Neural cell (in vitro differentiated cells): ENCODE measurements around the gene GTF3C2.

Experiments
- EP300 ChIP-seq: fragments of 450-650 bp; conservative IDR thresholded peaks from 2 replicates; pipeline ENCODE4 v1.6.1; 2014; ENCODE audit warnings: antibody characterized with exemption, mild to moderate bottlenecking, moderate library complexity; ENCODE audit not compliant: poor library complexity, severe bottlenecking
- EZH2 ChIP-seq: fragments of 200-600, 300-800 bp; shearing (Covaris generic), sonication (generic); IDR thresholded peaks from 2 replicates; pipeline ENCODE4 v1.6.1; 2014; ENCODE audit warnings: antibody characterized with exemption, low read length, borderline replicate concordance, mild to moderate bottlenecking; ENCODE audit not compliant: insufficient read depth, poor library complexity, severe bottlenecking
- MXI1 ChIP-seq: fragments of 450-650 bp; conservative IDR thresholded peaks from 2 replicates; pipeline ENCODE4 v1.6.1; 2014; ENCODE audit warnings: antibody characterized with exemption, mild to moderate bottlenecking; ENCODE audit not compliant: poor library complexity, severe bottlenecking
- POLR2AphosphoS5 ChIP-seq: IDR thresholded peaks from 2 replicates; pipeline ENCODE4 v1.6.1; 2012
- RAD21 ChIP-seq: fragments of 450-650 bp; conservative IDR thresholded peaks from 2 replicates; pipeline ENCODE4 v1.6.1; 2014; ENCODE audit warnings: antibody characterized with exemption, mild to moderate bottlenecking, moderate library complexity
- REST ChIP-seq: IDR thresholded peaks from 2 replicates; pipeline ENCODE4 v1.6.1; 2012; ENCODE audit warnings: borderline replicate concordance
- TAF1 ChIP-seq: IDR thresholded peaks from 2 replicates; pipeline ENCODE4 v1.6.1; 2012; ENCODE audit warnings: low read depth
- TF ChIP-seq, protein P1 (sequence below): fragments of 450-650 bp; IDR thresholded peaks from 2 replicates; pipeline ENCODE4 v1.5.1; 2014; ENCODE audit warnings: antibody characterized with exemption, mild to moderate bottlenecking, moderate library complexity; ENCODE audit not compliant: poor library complexity, severe bottlenecking

DNA sequence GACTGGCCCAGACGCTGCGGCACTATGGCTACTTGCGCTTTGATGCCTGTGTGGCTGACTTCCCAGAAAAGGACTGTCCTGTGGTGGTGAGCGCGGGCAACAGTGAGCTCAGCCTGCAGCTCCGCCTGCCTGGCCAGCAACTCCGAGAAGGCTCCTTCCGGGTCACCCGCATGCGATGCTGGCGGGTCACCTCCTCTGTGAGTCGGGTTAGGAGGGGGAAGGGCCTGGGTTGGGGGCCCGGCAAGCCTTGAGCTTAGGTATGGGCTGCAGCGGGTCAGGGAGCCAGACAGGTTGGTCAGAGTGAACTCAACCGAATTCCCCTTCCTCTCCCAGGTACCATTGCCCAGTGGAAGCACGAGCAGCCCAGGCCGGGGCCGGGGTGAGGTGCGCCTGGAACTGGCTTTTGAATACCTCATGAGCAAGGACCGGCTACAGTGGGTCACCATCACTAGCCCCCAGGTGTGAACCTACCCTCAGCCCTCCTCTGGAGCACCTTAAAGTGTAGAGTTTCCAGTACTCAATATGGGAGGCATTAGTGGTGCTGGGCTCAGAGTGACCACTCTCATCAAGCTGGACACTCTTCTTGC lies 19.0 kb upstream of the GTF3C2 start:
- TF ChIP-seq, protein P1, sequence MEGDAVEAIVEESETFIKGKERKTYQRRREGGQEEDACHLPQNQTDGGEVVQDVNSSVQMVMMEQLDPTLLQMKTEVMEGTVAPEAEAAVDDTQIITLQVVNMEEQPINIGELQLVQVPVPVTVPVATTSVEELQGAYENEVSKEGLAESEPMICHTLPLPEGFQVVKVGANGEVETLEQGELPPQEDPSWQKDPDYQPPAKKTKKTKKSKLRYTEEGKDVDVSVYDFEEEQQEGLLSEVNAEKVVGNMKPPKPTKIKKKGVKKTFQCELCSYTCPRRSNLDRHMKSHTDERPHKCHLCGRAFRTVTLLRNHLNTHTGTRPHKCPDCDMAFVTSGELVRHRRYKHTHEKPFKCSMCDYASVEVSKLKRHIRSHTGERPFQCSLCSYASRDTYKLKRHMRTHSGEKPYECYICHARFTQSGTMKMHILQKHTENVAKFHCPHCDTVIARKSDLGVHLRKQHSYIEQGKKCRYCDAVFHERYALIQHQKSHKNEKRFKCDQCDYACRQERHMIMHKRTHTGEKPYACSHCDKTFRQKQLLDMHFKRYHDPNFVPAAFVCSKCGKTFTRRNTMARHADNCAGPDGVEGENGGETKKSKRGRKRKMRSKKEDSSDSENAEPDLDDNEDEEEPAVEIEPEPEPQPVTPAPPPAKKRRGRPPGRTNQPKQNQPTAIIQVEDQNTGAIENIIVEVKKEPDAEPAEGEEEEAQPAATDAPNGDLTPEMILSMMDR = no peak
- TF ChIP-seq MXI1 = no peak
- no peak for TF ChIP-seq POLR2AphosphoS5
- TF ChIP-seq EP300 = no peak
- no peak for TF ChIP-seq EZH2
- TF ChIP-seq REST = no peak
- TF ChIP-seq RAD21 = no peak
- no peak for TF ChIP-seq TAF1
